Mesothelial cell of epicardium (in vitro differentiated cells): ENCODE data around the gene SRL. TPM values are rescaled to one million over a fixed set of nuclear protein-coding genes. Genes with fewer than 3 reads are reported as not detected.

Source experiments
- DNase-seq, 2 experiments: peaks; one replicate each; pipeline ENCODE4 v3.0.0; 2021; ENCODE audit warnings: low spot score in 2 of 2; ENCODE audit not compliant: unreplicated experiment in 2 of 2
- H3K27ac Mint-ChIP-seq: 2 replicates; pipeline ENCODE4 v1.8.0; 2021; ENCODE audit warnings: mixed read lengths
- H3K27me3 Mint-ChIP-seq: 2 replicates; pipeline ENCODE4 v1.8.0; 2021; ENCODE audit warnings: low read depth, mixed read lengths
- H3K36me3 Mint-ChIP-seq: 2 replicates; pipeline ENCODE4 v1.8.0; 2021; ENCODE audit warnings: mixed read lengths
- H3K4me1 Mint-ChIP-seq: 2 replicates; pipeline ENCODE4 v1.8.0; 2021; ENCODE audit warnings: mixed read lengths
- H3K4me3 Mint-ChIP-seq: 2 replicates; pipeline ENCODE4 v1.8.0; 2021; ENCODE audit warnings: mild to moderate bottlenecking, moderate library complexity, mixed read lengths
- H3K9me3 Mint-ChIP-seq: 2 replicates; pipeline ENCODE4 v1.8.0; 2021; ENCODE audit warnings: mixed read lengths
- CTCF ChIP-seq: fragments of 200-600 bp; sonication (generic); IDR thresholded peaks from one replicate; pipeline ENCODE4 v1.5.0; 2021; ENCODE audit warnings: antibody characterized with exemption; ENCODE audit not compliant: unreplicated experiment
- total RNA-seq: library from RNA; stranded (reverse); gene quantifications from 3 replicates; pipeline ENCODE4 v1.2.1, GENCODE V29; 2021

SRL gene
- total RNA-seq, 1 donor from 2014 or later: 1.7 TPM

GRCh38 chr16:4231886-4232285 lies 10.0 kb downstream of the SRL start:
- no peaks in the 10 kb centered on the region for H3K36me3 Mint-ChIP-seq

GRCh38 chr16:4231367-4231766 lies 10.5 kb downstream of the SRL start:
- no peak for DNase-seq
- TF ChIP-seq CTCF: no peak
- peaks cover 2% of the 10 kb centered on the region for H3K27me3 Mint-ChIP-seq
- H3K9me3 Mint-ChIP-seq: no peaks in the 10 kb centered on the region
- no peaks in the 10 kb centered on the region for H3K36me3 Mint-ChIP-seq
- peaks cover 4% of the 10 kb centered on the region for H3K4me1 Mint-ChIP-seq
- no peak overlapping the region for H3K4me3 Mint-ChIP-seq
- H3K27ac Mint-ChIP-seq: no peak overlapping the region

More at GRCh38 chr16:4231886-4232285, 10.0 kb downstream of the SRL start:
- Mint-ChIP-seq H3K4me3 (no peak overlapping the region), H3K4me1 (peaks cover 4% of the 10 kb centered on the region), H3K27ac (no peak overlapping the region), H3K27me3 (peaks cover 2% of the 10 kb centered on the region), H3K9me3 (no peaks in the 10 kb centered on the region)
- DNase-seq: no peak
- TF ChIP-seq CTCF: no peak

- Mint-ChIP-seq H3K4me1 (no peaks in the 10 kb centered on the region), H3K4me3 (no peak overlapping the region), H3K27ac (no peak overlapping the region), H3K9me3 (peaks cover 1% of the 10 kb centered on the region), H3K36me3 (no peaks in the 10 kb centered on the region), H3K27me3 (no peaks in the 10 kb centered on the region)
- TF ChIP-seq CTCF: no peak
- DNase-seq: no peak
Measured at GRCh38 chr16:4227040-4227332, 14.9 kb downstream of the SRL start.

- Mint-ChIP-seq H3K4me3 (no peak overlapping the region), H3K27ac (no peak overlapping the region), H3K4me1 (no peaks in the 10 kb centered on the region), H3K36me3 (no peaks in the 10 kb centered on the region), H3K27me3 (no peaks in the 10 kb centered on the region), H3K9me3 (peaks cover 5% of the 10 kb centered on the region)
- no peak for TF ChIP-seq CTCF
- DNase-seq: no peak
Measured at GRCh38 chr16:4226251-4227039, 15.4 kb downstream of the SRL start.

GRCh38 chr16:4225075-4225474 lies 16.8 kb downstream of the SRL start:
- DNase-seq: no peak
- TF ChIP-seq CTCF: no peak
- no peak overlapping the region for H3K4me3 Mint-ChIP-seq
- no peaks in the 10 kb centered on the region for H3K27me3 Mint-ChIP-seq
- H3K9me3 Mint-ChIP-seq: peaks cover 5% of the 10 kb centered on the region
- no peaks in the 10 kb centered on the region for H3K36me3 Mint-ChIP-seq
- no peak overlapping the region for H3K27ac Mint-ChIP-seq
- H3K4me1 Mint-ChIP-seq: no peaks in the 10 kb centered on the region
